PC-9 (cell line): ENCODE data around the gene SCT. TPM values are rescaled to one million over a fixed set of nuclear protein-coding genes. Genes with fewer than 3 reads are reported as not detected.
A peak's percentile ranks its signal among the peaks of the same experiment; 100 is the strongest.

Experiments used
- BruUV-seq: library from RNA; stranded (reverse); fragments of 400-500 nt; replicated peaks from 2 replicates; lab custom pipeline; 2021; lab: Mats Ljungman, UMichigan
- CTCF ChIA-PET: fragments of 300-600 bp; sonication (Branson Sonifier 250); formaldehyde crosslinking; loops from one replicate; lab custom pipeline; 2022; ENCODE audit warnings: antibody characterized with exemption; lab: Charles Lee
- POLR2A ChIA-PET: fragments of 300-600 bp; sonication (Branson Sonifier 250); formaldehyde crosslinking; loops from one replicate; lab custom pipeline; 2022; ENCODE audit warnings: antibody characterized with exemption; ENCODE audit not compliant: unreplicated experiment; lab: Charles Lee
- DNase-seq, 2 experiments: peaks; one replicate each; pipeline versions ENCODE4 v3.0.0 to v3.0.0-alpha.2; 2015 to 2022; ENCODE audit warnings: mixed read lengths in 1 of 2
- H2AFZ ChIP-seq: fragments of 200-600 bp; sonication (generic); 2 replicates; pipeline ENCODE4 v1.8.1; 2017; ENCODE audit warnings: antibody characterized with exemption
- H3F3A ChIP-seq: fragments of 200-600 bp; sonication (generic); 2 replicates; pipeline ENCODE4 v1.8.1; 2017; ENCODE audit warnings: antibody characterized with exemption, mild to moderate bottlenecking, low read depth; ENCODE audit not compliant: insufficient read depth
- H3K27ac ChIP-seq: fragments of 200-600 bp; sonication (generic); 2 replicates; pipeline ENCODE4 v1.6.1; 2016; ENCODE audit warnings: mixed run types
- H3K27me3 ChIP-seq: fragments of 200-600 bp; sonication (generic); 2 replicates; pipeline ENCODE4 v1.6.1; 2016; ENCODE audit warnings: low read depth, mixed run types; ENCODE audit not compliant: insufficient read depth
- H3K36me3 ChIP-seq: fragments of 200-600 bp; sonication (generic); 2 replicates; pipeline ENCODE4 v1.6.1; 2016; ENCODE audit warnings: low read depth, mixed run types
- H3K4me1 ChIP-seq: fragments of 200-600 bp; sonication (generic); replicated peaks from 2 replicates; pipeline ENCODE4 v1.6.1; 2016; ENCODE audit warnings: mixed run types; ENCODE audit not compliant: insufficient read depth
- H3K4me2 ChIP-seq: fragments of 200-600 bp; sonication (generic); 2 replicates; pipeline ENCODE4 v1.6.1; 2017; ENCODE audit warnings: mixed run types
- H3K4me3 ChIP-seq: fragments of 200-600 bp; sonication (generic); 2 replicates; pipeline ENCODE4 v1.6.1; 2016; ENCODE audit warnings: mixed run types
- H3K79me2 ChIP-seq: fragments of 200-600 bp; sonication (generic); 2 replicates; pipeline ENCODE4 v1.6.1; 2017; ENCODE audit warnings: low read depth, mixed run types
- H3K9me2 ChIP-seq: fragments of 200-600 bp; sonication (generic); 2 replicates; pipeline ENCODE4 v1.8.1; 2017; ENCODE audit warnings: mild to moderate bottlenecking; ENCODE audit not compliant: insufficient read depth
- H3K9me3 ChIP-seq: fragments of 200-600 bp; sonication (generic); 2 replicates; pipeline ENCODE4 v1.8.1; 2016; ENCODE audit warnings: low read depth; ENCODE audit not compliant: insufficient read depth
- H4K20me1 ChIP-seq: fragments of 200-600 bp; sonication (generic); 2 replicates; pipeline ENCODE4 v1.8.1; 2017; ENCODE audit not compliant: insufficient read depth
- EZH2 ChIP-seq: fragments of 200-600 bp; sonication (generic); IDR thresholded peaks from 2 replicates; pipeline ENCODE4 v1.8.0; 2017; ENCODE audit warnings: antibody characterized with exemption, low read depth
- intact Hi-C: fragments of 100-400 bp; cut with micrococcal nuclease; formaldehyde crosslinking; loops from one replicate; pipeline ENCODE4 v1.10.0; 2022; ENCODE audit not compliant: unreplicated experiment
- total RNA-seq: library from RNA; stranded (reverse); gene quantifications from 2 replicates; pipeline ENCODE4 v1.2.3, GENCODE V29; 2021
- TF ChIP-seq, protein P1 (sequence below): fragments of 200-600 bp; sonication (generic); conservative IDR thresholded peaks from 2 replicates; pipeline ENCODE4 v1.6.1; 2017; ENCODE audit warnings: mixed run types, antibody characterized with exemption, mild to moderate bottlenecking, moderate library complexity

The SCT gene
- total RNA-seq, 1 experiment from 2014 or later, result not detected

GRCh38 chr11:577611-577894, 49.4 kb downstream of the SCT start:
- no peaks in the 10 kb centered on the region for H3F3A ChIP-seq
- no peaks in the 10 kb centered on the region for H3K9me3 ChIP-seq
- BruUV-seq, result TSS peak; percentile 41
- H3K4me1 ChIP-seq, result peaks cover 16% of the 10 kb centered on the region
- ChIA-PET CTCF (no interaction called here), POLR2A (no interaction called here)
- H3K27me3 ChIP-seq, result no peaks in the 10 kb centered on the region
- no peak for DNase-seq
- TF ChIP-seq, protein P1, sequence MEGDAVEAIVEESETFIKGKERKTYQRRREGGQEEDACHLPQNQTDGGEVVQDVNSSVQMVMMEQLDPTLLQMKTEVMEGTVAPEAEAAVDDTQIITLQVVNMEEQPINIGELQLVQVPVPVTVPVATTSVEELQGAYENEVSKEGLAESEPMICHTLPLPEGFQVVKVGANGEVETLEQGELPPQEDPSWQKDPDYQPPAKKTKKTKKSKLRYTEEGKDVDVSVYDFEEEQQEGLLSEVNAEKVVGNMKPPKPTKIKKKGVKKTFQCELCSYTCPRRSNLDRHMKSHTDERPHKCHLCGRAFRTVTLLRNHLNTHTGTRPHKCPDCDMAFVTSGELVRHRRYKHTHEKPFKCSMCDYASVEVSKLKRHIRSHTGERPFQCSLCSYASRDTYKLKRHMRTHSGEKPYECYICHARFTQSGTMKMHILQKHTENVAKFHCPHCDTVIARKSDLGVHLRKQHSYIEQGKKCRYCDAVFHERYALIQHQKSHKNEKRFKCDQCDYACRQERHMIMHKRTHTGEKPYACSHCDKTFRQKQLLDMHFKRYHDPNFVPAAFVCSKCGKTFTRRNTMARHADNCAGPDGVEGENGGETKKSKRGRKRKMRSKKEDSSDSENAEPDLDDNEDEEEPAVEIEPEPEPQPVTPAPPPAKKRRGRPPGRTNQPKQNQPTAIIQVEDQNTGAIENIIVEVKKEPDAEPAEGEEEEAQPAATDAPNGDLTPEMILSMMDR, result no peak
- TF ChIP-seq EZH2, result no peak
- H3K36me3 ChIP-seq, result no peaks in the 10 kb centered on the region; the same call in 1 of the 2 replicates
- H3K4me2 ChIP-seq, result peak overlapping the region; percentile 85
- intact Hi-C loops, result no loop called here
- no peaks in the 10 kb centered on the region for H3K9me2 ChIP-seq
- no peak overlapping the region for H2AFZ ChIP-seq
- no peak overlapping the region for H3K27ac ChIP-seq
- peaks cover 47% of the 10 kb centered on the region for H4K20me1 ChIP-seq
- H3K79me2 ChIP-seq, result peaks cover 53% of the 10 kb centered on the region
- peak overlapping the region; percentile 79 for H3K4me3 ChIP-seq

DNA sequence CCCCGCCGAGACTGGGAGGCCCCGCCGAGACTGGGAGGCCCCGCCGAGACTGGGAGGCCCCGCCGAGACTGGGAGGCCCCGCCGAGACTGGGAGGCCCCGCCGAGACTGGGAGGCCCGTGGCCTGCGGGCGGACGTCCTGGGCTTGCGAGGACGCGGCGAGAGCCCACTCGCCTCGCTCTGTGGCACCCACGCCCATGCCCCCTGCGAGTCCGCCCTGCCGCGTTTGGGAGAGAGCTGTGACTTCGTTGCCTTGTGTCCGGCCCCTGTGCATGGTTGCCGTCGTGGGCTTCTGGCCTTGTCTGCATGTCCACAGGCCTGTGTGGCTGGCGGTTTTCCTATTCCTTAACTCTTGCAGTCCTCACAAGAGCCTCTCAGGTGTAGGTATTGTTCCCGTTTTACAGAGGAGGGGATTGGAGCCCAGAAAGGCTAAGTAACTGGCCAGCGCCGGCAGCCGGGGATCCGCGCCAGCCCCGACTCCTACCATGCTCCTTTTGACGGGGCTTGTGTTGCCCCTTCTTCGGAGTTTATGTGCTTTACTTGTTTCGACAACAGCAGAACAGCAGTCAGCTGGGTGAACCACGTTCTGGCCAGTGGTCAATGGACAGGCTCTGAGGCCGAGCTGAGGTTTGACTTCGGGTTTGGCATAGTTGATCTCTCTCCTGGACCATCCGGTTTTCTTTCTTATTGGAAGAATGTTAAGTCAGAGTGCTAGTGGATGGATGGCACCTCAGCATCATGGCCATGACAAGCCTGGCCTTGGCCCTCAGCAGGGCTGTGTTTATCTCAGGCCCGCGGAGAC, 50.0 kb downstream of the SCT start:
- H3K4me2 ChIP-seq, result peak overlapping the region; percentile 85

More for the DNA sequence above, 50.0 kb downstream of the SCT start:
- DNase-seq, result no peak
- H3K9me3 ChIP-seq, result no peaks in the 10 kb centered on the region
- POLR2A ChIA-PET, result no interaction called here
- H3K27me3 ChIP-seq, result no peaks in the 10 kb centered on the region
- TF ChIP-seq, protein P1, result no peak
- no peak for TF ChIP-seq EZH2
- no peak overlapping the region for H2AFZ ChIP-seq
- intact Hi-C loops, result no loop called here
- peaks cover 47% of the 10 kb centered on the region for H4K20me1 ChIP-seq
- no TSS peak for BruUV-seq
- peaks cover 53% of the 10 kb centered on the region for H3K79me2 ChIP-seq
- peak overlapping the region; percentile 79 for H3K4me3 ChIP-seq
- peaks cover 16% of the 10 kb centered on the region for H3K4me1 ChIP-seq
- CTCF ChIA-PET, result no interaction called here
- H3F3A ChIP-seq, result no peaks in the 10 kb centered on the region
- H3K9me2 ChIP-seq, result no peaks in the 10 kb centered on the region
- H3K36me3 ChIP-seq, result no peaks in the 10 kb centered on the region; the same call in 1 of the 2 replicates
- H3K27ac ChIP-seq, result no peak overlapping the region

Other genes starting within 250 kb of the SCT start
- gene PKP3, start 233.0 kb downstream of the SCT start, total RNA-seq, result 83.7 and 109 TPM in 2 replicates
- gene SIGIRR, start 212.2 kb downstream of the SCT start, total RNA-seq, result 78.9 and 98.3 TPM in 2 replicates
- 18.1 and 27.6 TPM in 2 replicates for gene ANO9, start 185.2 kb downstream of the SCT start, total RNA-seq
- gene PTDSS2, start 176.9 kb downstream of the SCT start, total RNA-seq, result 32.5 and 38.8 TPM in 2 replicates
- 87.8 and 104 TPM in 2 replicates for gene RNH1, start 119.9 kb downstream of the SCT start, total RNA-seq
- gene HRAS, start 91.6 kb downstream of the SCT start, total RNA-seq, result 47.2 and 47.5 TPM in 2 replicates
- gene LRRC56, start 89.7 kb downstream of the SCT start, total RNA-seq, result 5.0 and 6.3 TPM in 2 replicates
- gene LMNTD2, start 66.4 kb downstream of the SCT start, total RNA-seq, result 12.8 and 16.3 TPM in 2 replicates
- 36.2 and 40.8 TPM in 2 replicates for gene RASSF7, start 66.2 kb downstream of the SCT start, total RNA-seq
- gene PHRF1, start 50.7 kb downstream of the SCT start, total RNA-seq, result 21.7 and 24.5 TPM in 2 replicates
- 10.7 and 13.1 TPM in 2 replicates for gene IRF7, start 11.2 kb downstream of the SCT start, total RNA-seq
- not detected in 2 replicates for gene CDHR5, start 2.2 kb downstream of the SCT start, total RNA-seq
- gene DRD4, start 10.1 kb upstream of the SCT start, total RNA-seq, result 0.35 and 1.4 TPM in 2 replicates
- gene DEAF1, start 68.0 kb upstream of the SCT start, total RNA-seq, result 36.9 and 44.4 TPM in 2 replicates
- gene TMEM80, start 68.6 kb upstream of the SCT start, total RNA-seq, result 34.0 and 36.6 TPM in 2 replicates
- gene EPS8L2, start 79.0 kb upstream of the SCT start, total RNA-seq, result 228 and 229 TPM in 2 replicates
- 434 and 446 TPM in 2 replicates for gene TALDO1, start 120.3 kb upstream of the SCT start, total RNA-seq
- gene GATD1, start 150.3 kb upstream of the SCT start, total RNA-seq, result 52.7 and 61.9 TPM in 2 replicates
- not detected in 2 replicates for gene CEND1, start 162.9 kb upstream of the SCT start, total RNA-seq
- 24.6 and 25.8 TPM in 2 replicates for gene SLC25A22, start 171.1 kb upstream of the SCT start, total RNA-seq
- gene PIDD1, start 178.1 kb upstream of the SCT start, total RNA-seq, result 16.7 and 24.3 TPM in 2 replicates
- 1,270 and 1,465 TPM in 2 replicates for gene RPLP2, start 182.8 kb upstream of the SCT start, total RNA-seq
- gene PNPLA2, start 191.7 kb upstream of the SCT start, total RNA-seq, result 137 and 142 TPM in 2 replicates
- 17.5 and 21.2 TPM in 2 replicates for gene CRACR2B, start 200.7 kb upstream of the SCT start, total RNA-seq
- 184 and 199 TPM in 2 replicates for gene CD151, start 205.8 kb upstream of the SCT start, total RNA-seq
- 87.4 and 99.7 TPM in 2 replicates for gene POLR2L, start 215.3 kb upstream of the SCT start, total RNA-seq
- gene TSPAN4, start 215.7 kb upstream of the SCT start, total RNA-seq, result 30.4 and 43.6 TPM in 2 replicates